SIG-M5 (cell line): ENCODE measurements around the gene BLTP3A.
"Not testable (repeated sequence)": the region's sequence is repeated elsewhere in the genome, so short reads cannot be mapped to it uniquely, and the experiment has no call there.

Source experiments
- DNase-seq: peaks from one replicate; lab custom pipeline; 2025; lab: John Stamatoyannopoulos, UW

Gene BLTP3A

GRCh38 chr6:34791701-34792604, at the start of gene BLTP3A:
BLTP3A (plus strand) TSS chr6:34792083; CDS start chr6:34792251, 168 bp downstream.
- DNase-seq = no peak

GRCh38 chr6:34742094-34742493, 49.8 kb upstream of the BLTP3A start:
- no peak for DNase-seq

GRCh38 chr6:34743625-34744293, 48.1 kb upstream of the BLTP3A start:
- DNase-seq = no peak

GRCh38 chr6:34744294-34744647, 47.6 kb upstream of the BLTP3A start:
- not testable (repeated sequence) for DNase-seq

GRCh38 chr6:34745277-34746103, 46.4 kb upstream of the BLTP3A start:
- DNase-seq = no peak

- DNase-seq = no peak
Observed at GRCh38 chr6:34746104-34746846, 45.6 kb upstream of the BLTP3A start.

GRCh38 chr6:34748757-34749156, 43.1 kb upstream of the BLTP3A start:
- no peak for DNase-seq

GRCh38 chr6:34756513-34756856, 35.4 kb upstream of the BLTP3A start:
- not testable (repeated sequence) for DNase-seq

- no peak for DNase-seq
Observed at GRCh38 chr6:34757687-34758274, 34.1 kb upstream of the BLTP3A start.

GRCh38 chr6:34760108-34760507, 31.8 kb upstream of the BLTP3A start:
- DNase-seq = no peak

GRCh38 chr6:34761681-34762080, 30.2 kb upstream of the BLTP3A start:
- DNase-seq = not testable (repeated sequence)

- DNase-seq = no peak
Observed at GRCh38 chr6:34768148-34768547, 23.7 kb upstream of the BLTP3A start.

- DNase-seq = no peak
Observed at GRCh38 chr6:34771727-34772126, 20.2 kb upstream of the BLTP3A start.

GRCh38 chr6:34772940-34773339, 18.9 kb upstream of the BLTP3A start:
- no peak for DNase-seq

- no peak for DNase-seq
Observed at GRCh38 chr6:34773916-34774315, 18.0 kb upstream of the BLTP3A start.

- DNase-seq = no peak
Observed at GRCh38 chr6:34774967-34775366, 16.9 kb upstream of the BLTP3A start.

GRCh38 chr6:34785375-34785774, 6.5 kb upstream of the BLTP3A start:
- not testable (repeated sequence) for DNase-seq

- not testable (repeated sequence) for DNase-seq
Observed at GRCh38 chr6:34787152-34787551, 4.7 kb upstream of the BLTP3A start.

GRCh38 chr6:34788111-34788510, 3.8 kb upstream of the BLTP3A start:
- no peak for DNase-seq

GRCh38 chr6:34791164-34791700, 651 bp upstream of the BLTP3A start:
- DNase-seq = no peak
